HEK293T (cell line): Measurements from ENCODE around the gene USP44.

Experiments used
- CTCF ChIA-PET: fragments of 350-600 bp; formaldehyde crosslinking; extraction: SDS; loops from one replicate; lab custom pipeline; 2021; ENCODE audit warnings: antibody characterized with exemption, inconsistent platforms; lab: Yijun Ruan, JAX
- POLR2A ChIA-PET: fragments of 350-600 bp; formaldehyde crosslinking; extraction: SDS; loops from one replicate; lab custom pipeline; 2020; ENCODE audit warnings: antibody characterized with exemption, inconsistent platforms; lab: Yijun Ruan, JAX
- DNase-seq: peaks from one replicate; pipeline ENCODE4 v3.0.0; 2012; ENCODE audit warnings: mixed read lengths; ENCODE audit errors: extremely low spot score
- ARNT ChIP-seq: fragments of 450-650 bp; IDR thresholded peaks from 2 replicates; pipeline ENCODE4 v1.6.1; 2017; ENCODE audit warnings: mild to moderate bottlenecking
- BHLHE40 ChIP-seq: fragments of 450-650 bp; IDR thresholded peaks from 2 replicates; pipeline ENCODE4 v1.6.1; 2016; ENCODE audit warnings: mild to moderate bottlenecking, moderate library complexity, borderline replicate concordance
- CTBP1 ChIP-seq: fragments of 450-650 bp; IDR thresholded peaks from 2 replicates; pipeline ENCODE4 v1.6.1; 2016; ENCODE audit warnings: borderline replicate concordance
- ELF4 ChIP-seq: fragments of 450-650 bp; IDR thresholded peaks from 2 replicates; pipeline ENCODE4 v1.6.1; 2017; ENCODE audit warnings: antibody characterized with exemption
- FOXA1 ChIP-seq: fragments of 450-650 bp; IDR thresholded peaks from 2 replicates; pipeline ENCODE4 v1.6.1; 2016; ENCODE audit warnings: mild to moderate bottlenecking
- FOXK2 ChIP-seq: fragments of 450-650 bp; IDR thresholded peaks from 2 replicates; pipeline ENCODE4 v1.6.1; 2016; ENCODE audit warnings: mild to moderate bottlenecking
- FOXM1 ChIP-seq: fragments of 450-650 bp; IDR thresholded peaks from 2 replicates; pipeline ENCODE4 v1.6.1; 2017; ENCODE audit warnings: mild to moderate bottlenecking, borderline replicate concordance
- HDGF ChIP-seq: fragments of 450-650 bp; IDR thresholded peaks from 2 replicates; pipeline ENCODE4 v1.6.1; 2017; ENCODE audit warnings: antibody characterized with exemption, borderline replicate concordance
- L3MBTL2 ChIP-seq: fragments of 450-650 bp; conservative IDR thresholded peaks from 2 replicates; pipeline ENCODE4 v1.6.1; 2016; ENCODE audit warnings: mild to moderate bottlenecking
- LEF1 ChIP-seq: fragments of 450-650 bp; IDR thresholded peaks from 2 replicates; pipeline ENCODE4 v1.6.1; 2017; ENCODE audit warnings: mild to moderate bottlenecking, borderline replicate concordance
- NFRKB ChIP-seq: fragments of 450-650 bp; IDR thresholded peaks from 2 replicates; pipeline ENCODE4 v1.6.1; 2016; ENCODE audit warnings: mild to moderate bottlenecking, moderate library complexity
- SP1 ChIP-seq: fragments of 450-650 bp; IDR thresholded peaks from 2 replicates; pipeline ENCODE4 v1.6.1; 2017
- SUZ12 ChIP-seq: fragments of 450-650 bp; IDR thresholded peaks from 2 replicates; pipeline ENCODE4 v1.6.1; 2016; ENCODE audit warnings: mild to moderate bottlenecking
- TARDBP ChIP-seq: fragments of 450-650 bp; IDR thresholded peaks from 2 replicates; pipeline ENCODE4 v1.6.1; 2016
- ZNF384 ChIP-seq: fragments of 450-650 bp; IDR thresholded peaks from 2 replicates; pipeline ENCODE4 v1.6.1; 2016
- TF ChIP-seq, protein P1 (sequence below): fragments of 450-650 bp; IDR thresholded peaks from 2 replicates; pipeline ENCODE4 v1.6.1; 2016

USP44 gene

DNA sequence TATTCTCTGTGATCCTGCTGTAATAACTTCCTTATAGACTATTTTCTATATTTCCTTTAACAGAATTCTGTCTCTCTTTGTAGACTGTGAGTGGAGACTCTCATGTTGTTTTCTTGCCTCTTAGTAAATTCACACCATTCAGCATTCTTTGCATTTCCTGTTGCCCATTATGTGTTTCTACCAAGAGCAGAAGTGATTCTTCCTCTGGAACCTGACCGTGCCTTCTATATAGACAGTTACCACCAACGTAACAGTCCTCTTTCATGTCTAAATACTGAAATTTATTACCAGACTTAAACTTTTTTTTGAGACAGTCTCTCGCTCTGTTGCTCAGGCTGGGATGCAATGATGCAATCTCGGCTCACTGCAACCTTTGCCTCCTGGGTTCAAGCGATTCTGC is 46.2 kb downstream of the USP44 start:
- ChIA-PET CTCF (no interaction called here), POLR2A (no interaction called here)
- DNase-seq = no peak
- TF ChIP-seq ELF4 = no peak
- no peak for TF ChIP-seq SP1
- no peak for TF ChIP-seq NFRKB
- TF ChIP-seq HDGF = no peak
- TF ChIP-seq FOXA1 = no peak
- no peak for TF ChIP-seq SUZ12
- TF ChIP-seq FOXM1 = no peak

DNA sequence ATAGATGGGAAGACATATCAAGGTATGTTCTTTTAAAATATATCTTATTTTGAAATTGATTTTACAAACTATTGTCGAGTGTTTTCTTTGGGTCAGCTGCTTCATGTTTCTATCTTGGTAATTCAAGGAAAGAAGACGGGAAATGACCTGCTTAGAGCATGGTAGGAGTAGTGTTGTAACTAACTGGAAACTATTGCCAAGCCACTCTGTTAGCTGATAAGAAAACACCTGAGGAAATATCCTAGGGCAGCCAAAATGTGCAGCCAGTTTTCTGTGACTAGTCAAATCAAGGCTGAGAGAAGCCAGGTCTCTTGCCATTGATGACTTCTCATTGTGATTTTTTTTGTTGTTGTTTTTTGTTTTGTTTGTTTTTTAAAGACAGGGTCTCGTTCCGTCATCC is 47.1 kb downstream of the USP44 start:
- POLR2A ChIA-PET = no interaction called here

DNA sequence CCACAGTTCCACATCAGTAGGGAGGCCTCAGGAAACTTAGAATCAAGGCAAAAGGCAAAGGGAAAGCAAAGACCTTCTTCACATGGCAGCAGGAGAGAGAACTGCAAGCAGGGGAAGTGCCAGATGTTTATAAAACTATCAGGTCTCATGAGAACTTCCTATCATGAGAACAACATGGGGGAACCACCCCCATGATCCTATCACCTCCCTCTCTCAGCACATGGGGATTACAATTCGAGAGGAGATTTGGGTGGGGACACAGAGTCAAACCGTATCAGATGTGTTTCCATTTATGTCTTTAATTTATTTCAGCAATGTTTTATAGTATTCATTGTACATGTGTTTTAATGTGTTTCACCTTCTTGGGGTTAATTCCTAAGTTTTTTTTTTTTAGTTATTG is 51.5 kb downstream of the USP44 start:
- CTCF ChIA-PET = no interaction called here
- TF ChIP-seq FOXA1 (no peak), CTBP1 (no peak), HDGF (no peak)
- POLR2A ChIA-PET = no interaction called here
- DNase-seq = no peak

More for the DNA sequence above, 47.1 kb downstream of the USP44 start:
- no peak for DNase-seq
- TF ChIP-seq NFRKB = no peak
- no peak for TF ChIP-seq ARNT
- no peak for TF ChIP-seq FOXK2
- no peak for TF ChIP-seq ZNF384
- TF ChIP-seq CTBP1 = no peak
- no peak for TF ChIP-seq BHLHE40
- no peak for TF ChIP-seq TARDBP
- no peak for TF ChIP-seq HDGF
- TF ChIP-seq SUZ12 = no peak
- TF ChIP-seq, protein P1, sequence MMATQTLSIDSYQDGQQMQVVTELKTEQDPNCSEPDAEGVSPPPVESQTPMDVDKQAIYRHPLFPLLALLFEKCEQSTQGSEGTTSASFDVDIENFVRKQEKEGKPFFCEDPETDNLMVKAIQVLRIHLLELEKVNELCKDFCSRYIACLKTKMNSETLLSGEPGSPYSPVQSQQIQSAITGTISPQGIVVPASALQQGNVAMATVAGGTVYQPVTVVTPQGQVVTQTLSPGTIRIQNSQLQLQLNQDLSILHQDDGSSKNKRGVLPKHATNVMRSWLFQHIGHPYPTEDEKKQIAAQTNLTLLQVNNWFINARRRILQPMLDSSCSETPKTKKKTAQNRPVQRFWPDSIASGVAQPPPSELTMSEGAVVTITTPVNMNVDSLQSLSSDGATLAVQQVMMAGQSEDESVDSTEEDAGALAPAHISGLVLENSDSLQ = no peak
- TF ChIP-seq FOXM1 = no peak
- no peak for TF ChIP-seq SP1
- no peak for TF ChIP-seq ELF4
- no peak for TF ChIP-seq L3MBTL2
- CTCF ChIA-PET = interaction anchor here (0.6 kb wide), 1 partner anchor 14 kb away, joined by 3 read pairs; no protein-coding TSS in a partner anchor

DNA sequence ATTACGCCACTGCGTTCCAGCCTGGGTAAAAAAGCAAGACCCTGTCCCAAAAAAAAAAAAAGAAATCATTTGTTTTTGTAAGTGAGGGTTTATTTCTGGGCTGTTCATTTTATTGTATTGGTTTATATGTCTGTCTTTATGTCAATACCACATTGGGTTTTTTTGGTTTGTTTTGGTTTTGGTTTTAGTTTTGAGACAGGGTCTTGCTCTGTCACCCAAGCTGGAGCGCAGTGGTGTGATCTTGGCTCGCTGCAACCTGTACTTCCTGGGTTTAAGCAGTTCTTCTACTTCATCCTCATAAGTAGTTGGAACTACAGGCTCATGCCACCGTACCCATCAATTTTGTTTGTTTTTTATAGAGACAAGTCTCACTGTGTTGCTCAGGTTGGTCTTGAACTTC is 52.3 kb downstream of the USP44 start:
- DNase-seq = no peak
- ChIA-PET CTCF (interaction anchor here (0.7 kb wide), 1 partner anchor 49 kb away, joined by 4 read pairs; no protein-coding TSS in a partner anchor), POLR2A (no interaction called here)
- TF ChIP-seq LEF1 (no peak), HDGF (no peak), SUZ12 (no peak), ELF4 (no peak), SP1 (no peak), CTBP1 (no peak), ZNF384 (no peak), NFRKB (no peak), FOXM1 (no peak), BHLHE40 (no peak), TARDBP (no peak)

DNA sequence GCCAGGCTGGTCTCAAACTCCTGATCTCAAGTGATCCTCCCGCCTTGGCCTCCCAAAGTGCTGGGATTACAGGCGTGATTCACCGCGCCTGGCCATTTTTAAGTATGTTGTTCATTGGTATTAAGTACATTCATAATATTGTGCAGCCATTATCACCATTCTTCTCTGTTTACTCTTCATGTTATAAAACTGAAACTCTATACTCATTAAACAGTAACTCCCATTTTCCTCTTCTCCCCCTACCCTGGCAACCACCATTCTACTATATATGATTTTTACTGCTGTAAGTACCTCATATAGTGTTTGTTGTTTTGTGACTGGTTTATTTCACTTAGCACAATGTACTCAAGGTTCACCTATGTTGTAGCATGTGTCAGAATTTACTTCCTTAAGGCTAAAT is 54.2 kb downstream of the USP44 start:
- DNase-seq = no peak
- CTCF ChIA-PET = no interaction called here
- TF ChIP-seq ELF4 = no peak
- TF ChIP-seq TARDBP = no peak
- TF ChIP-seq FOXK2 = no peak
- TF ChIP-seq ARNT = no peak
- TF ChIP-seq LEF1 = no peak
- TF ChIP-seq ZNF384 = no peak
- no peak for TF ChIP-seq BHLHE40
- TF ChIP-seq, protein P1 = no peak
- TF ChIP-seq SUZ12 = no peak
- TF ChIP-seq FOXA1 = no peak
- no peak for TF ChIP-seq HDGF
- no peak for TF ChIP-seq NFRKB
- TF ChIP-seq SP1 = no peak
- no peak for TF ChIP-seq CTBP1
- TF ChIP-seq L3MBTL2 = no peak
- POLR2A ChIA-PET = no interaction called here

DNA sequence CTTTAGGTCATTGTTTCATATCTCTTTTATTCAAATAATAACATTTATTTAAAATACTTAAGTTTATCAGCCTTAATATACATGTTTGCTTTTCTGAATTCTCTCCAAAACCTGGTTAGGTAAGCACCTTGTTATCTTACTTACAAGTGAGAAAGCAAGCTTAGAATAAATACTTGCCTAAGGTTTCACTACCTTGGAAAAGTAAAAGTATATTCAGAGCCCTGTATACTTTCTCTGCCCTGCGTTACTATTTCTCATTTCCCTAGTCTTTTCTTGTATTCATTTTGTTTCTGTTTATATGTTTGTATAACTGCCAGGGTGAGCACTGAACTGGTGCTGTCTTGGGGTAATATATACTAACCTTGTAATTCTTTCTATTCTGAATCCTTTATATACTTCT is 55.8 kb downstream of the USP44 start:
- CTCF ChIA-PET = no interaction called here
- no peak for TF ChIP-seq L3MBTL2
- no peak for TF ChIP-seq LEF1
- no peak for TF ChIP-seq CTBP1
- TF ChIP-seq NFRKB = no peak
- no peak for TF ChIP-seq TARDBP
- no peak for TF ChIP-seq ARNT
- no peak for TF ChIP-seq HDGF
- no peak for TF ChIP-seq ELF4
- TF ChIP-seq FOXK2 = no peak
- TF ChIP-seq ZNF384 = no peak
- no peak for TF ChIP-seq FOXA1
- no peak for TF ChIP-seq BHLHE40
- TF ChIP-seq FOXM1 = no peak
- no peak for TF ChIP-seq SP1
- no peak for TF ChIP-seq SUZ12
- TF ChIP-seq, protein P1 = no peak
- no peak for DNase-seq
- POLR2A ChIA-PET = no interaction called here

DNA sequence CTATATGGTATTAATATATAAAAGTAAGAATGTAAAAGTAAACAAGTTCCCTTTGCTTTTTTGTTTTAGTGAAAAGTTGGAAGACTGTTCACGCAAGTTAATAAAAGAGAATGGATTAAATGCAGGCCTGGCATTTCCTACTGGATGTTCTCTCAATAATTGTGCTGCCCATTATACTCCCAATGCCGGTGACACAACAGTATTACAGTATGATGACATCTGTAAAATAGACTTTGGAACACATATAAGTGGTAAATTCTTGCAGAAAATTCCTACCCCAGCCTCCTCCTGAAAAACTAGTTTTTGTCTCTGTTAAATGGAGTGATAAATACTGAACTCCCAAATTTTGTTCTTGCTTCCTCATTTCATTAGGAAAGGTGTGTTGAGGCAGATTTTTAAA is 56.4 kb downstream of the USP44 start:
- TF ChIP-seq L3MBTL2 (no peak), FOXK2 (no peak), ARNT (no peak)
- CTCF ChIA-PET = no interaction called here
- POLR2A ChIA-PET = no interaction called here
- no peak for DNase-seq
